Amygdala (tissue), 56 donors: ENCODE data around the gene SLC6A3.

Experiments used
- DNase-seq, 56 donors: peaks; one replicate each; lab custom pipeline; 2025; lab: John Stamatoyannopoulos, UW

SLC6A3 gene

GRCh38 chr5:1410156-1411014, 34.9 kb downstream of the SLC6A3 start:
- no peak for DNase-seq

- no peak for DNase-seq
Observed at GRCh38 chr5:1409381-1410110, 35.7 kb downstream of the SLC6A3 start.

GRCh38 chr5:1406681-1407640, 38.3 kb downstream of the SLC6A3 start:
- no peak for DNase-seq

GRCh38 chr5:1405539-1406530, 39.4 kb downstream of the SLC6A3 start:
- DNase-seq: no peak

- DNase-seq: no peak
Observed at GRCh38 chr5:1405121-1405520, 40.1 kb downstream of the SLC6A3 start.

DNA sequence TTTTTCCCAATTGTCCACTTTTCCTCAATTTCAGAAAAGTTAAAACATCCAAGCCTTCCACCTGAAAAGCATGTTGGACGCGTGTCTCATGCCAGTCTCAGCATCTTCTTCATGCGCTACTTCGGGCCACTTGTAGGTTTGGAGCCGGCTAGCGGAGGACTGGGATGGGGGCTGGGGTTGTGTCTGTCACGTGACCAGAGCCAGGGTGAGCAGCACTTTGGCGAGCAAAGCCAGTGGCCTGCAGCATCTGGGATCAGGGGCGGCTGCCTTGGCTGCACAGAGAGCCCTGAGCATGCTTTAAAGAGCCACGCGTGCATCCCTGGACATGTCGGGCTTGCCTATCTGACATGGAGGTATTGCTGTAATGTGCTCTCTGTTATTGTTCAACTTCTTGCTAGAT, 41.2 kb downstream of the SLC6A3 start:
- DNase-seq: no peak

DNA sequence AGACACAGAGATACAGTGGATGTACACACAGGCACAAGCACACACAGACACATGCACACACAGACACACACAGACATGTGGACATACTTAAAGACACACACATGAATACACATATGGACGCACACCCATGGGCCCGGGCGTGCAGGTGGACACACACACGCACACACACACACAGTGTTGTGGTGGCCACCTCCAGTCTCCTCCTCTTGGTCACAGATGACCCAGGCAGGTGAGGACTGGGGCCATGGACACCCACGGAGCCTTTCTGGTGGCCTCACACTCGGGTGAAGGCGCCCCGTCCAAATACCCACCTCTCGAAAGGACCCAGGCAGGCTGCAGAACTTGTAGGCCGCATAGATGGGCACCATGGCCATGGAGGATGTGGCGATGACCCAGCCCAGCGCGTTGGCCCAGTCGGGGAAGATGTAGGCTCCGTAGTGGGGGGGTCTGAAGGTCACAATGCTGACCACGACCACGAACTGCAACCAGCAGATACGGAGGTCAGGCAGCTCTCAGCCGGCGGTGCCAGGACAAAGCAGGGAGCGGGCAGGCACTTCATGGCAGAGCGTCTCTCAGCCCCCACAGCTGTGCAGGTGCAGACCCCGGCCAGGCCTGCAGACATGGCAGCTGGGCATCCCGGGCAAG, 42.5 kb downstream of the SLC6A3 start:
- DNase-seq: no peak

DNA sequence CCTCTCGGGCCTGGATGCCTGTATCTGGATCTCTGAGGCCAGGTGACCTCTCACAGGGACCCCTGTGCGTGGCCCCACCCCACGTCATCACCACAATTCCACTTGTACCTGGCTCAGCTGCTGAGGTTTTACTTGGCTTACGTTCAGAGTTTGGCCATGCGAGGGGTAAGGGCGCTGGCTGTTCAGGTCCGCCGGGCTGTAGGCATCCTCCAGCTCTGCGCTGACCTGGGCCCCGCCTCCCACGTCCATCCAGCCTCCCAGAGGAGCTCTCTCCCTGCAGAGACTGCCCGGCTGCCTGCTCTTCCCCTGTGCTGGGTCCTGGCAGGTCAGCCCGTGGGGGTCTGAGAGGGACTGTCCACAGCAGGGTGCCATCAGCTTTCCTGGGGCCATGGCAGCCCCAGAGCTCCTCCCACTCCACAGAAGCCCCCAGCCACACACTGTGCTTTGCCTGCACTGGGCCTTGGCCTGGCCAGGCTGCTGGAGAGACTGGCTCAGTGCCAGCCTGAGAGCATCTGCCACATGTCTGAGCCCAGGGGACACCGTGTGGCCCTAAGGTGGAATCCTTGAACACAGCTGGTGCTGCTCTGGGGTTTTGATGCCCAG, 43.6 kb downstream of the SLC6A3 start:
- DNase-seq: no peak

GRCh38 chr5:1400936-1401335, 44.3 kb downstream of the SLC6A3 start:
- DNase-seq: no peak

- no peak for DNase-seq
Observed at GRCh38 chr5:1400211-1400855, 44.9 kb downstream of the SLC6A3 start.

GRCh38 chr5:1399737-1400136, 45.5 kb downstream of the SLC6A3 start:
- DNase-seq: no peak

DNA sequence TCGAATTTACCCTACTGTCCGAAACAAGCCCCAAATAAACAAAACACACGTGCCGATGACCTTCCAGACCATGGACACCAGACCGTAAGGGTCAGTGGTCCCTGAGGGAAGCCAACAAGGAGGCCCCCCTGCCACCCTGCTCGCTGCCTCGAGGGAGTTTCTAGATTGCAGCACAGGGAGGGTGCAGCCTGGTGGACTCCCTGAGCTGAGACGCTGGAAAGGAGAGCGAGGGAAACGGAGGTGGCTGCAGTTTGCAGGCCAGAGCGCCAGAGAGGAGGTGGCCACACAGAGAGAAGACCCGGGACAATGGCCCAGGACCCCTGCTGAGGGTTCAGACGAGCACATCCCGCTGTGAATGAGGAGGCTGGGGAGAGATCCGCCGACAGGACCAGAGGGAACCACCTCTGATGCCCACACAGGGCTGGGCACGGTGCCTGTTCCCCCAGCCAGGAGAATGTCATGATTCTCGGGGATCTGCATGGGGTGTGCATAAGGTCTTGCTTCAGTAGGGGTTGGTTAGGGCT, 48.9 kb downstream of the SLC6A3 start:
- DNase-seq: no peak

DNA sequence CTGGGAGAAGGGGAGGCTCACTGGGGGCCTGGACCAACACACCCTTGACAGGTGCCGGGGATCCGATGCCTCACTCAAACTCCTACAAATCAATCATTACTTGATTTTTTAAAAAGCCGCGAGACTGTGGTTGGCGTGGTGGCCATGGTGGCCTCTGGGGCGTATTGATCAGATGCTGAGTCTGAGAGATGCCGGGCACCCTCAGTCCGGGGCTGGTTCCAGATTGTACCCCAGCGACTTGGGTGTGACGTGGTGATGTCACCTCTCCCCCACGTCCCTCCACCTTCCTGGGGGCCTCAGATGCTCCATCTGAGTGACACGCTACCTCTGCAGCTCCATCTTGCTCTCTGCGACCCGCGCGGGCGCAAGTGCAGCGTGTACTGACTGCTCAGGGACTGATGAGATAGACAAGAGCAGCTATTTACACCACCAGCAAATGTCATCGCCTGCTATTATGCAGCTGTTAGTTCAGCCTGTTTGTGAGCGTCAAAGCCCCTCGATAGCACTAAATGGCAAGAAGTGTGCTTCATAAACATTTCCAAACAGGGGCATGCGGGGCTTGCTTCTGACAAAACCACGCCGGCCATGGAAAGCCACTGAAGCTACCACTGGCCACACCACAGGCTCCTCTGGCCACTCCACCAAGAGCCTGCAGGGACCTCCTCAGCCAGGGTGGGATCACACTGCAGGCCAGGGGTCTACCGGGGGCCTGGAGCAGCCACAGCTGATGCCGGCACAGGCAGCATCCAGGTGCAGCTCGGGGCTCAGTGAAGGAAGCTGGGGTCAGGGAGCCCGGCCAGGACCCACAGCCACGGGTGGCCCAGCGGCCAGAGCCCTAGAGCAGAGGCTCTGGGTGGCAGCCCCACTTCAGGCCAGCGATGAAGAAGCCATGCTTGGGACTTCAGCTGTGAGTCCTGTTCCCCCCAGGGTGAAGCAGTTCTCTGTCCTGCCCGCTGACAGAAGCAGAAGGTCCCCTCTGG, 50.1 kb downstream of the SLC6A3 start:
- DNase-seq: no peak

- no peak for DNase-seq
Observed at GRCh38 chr5:1393571-1394501, 51.4 kb downstream of the SLC6A3 start.

DNA sequence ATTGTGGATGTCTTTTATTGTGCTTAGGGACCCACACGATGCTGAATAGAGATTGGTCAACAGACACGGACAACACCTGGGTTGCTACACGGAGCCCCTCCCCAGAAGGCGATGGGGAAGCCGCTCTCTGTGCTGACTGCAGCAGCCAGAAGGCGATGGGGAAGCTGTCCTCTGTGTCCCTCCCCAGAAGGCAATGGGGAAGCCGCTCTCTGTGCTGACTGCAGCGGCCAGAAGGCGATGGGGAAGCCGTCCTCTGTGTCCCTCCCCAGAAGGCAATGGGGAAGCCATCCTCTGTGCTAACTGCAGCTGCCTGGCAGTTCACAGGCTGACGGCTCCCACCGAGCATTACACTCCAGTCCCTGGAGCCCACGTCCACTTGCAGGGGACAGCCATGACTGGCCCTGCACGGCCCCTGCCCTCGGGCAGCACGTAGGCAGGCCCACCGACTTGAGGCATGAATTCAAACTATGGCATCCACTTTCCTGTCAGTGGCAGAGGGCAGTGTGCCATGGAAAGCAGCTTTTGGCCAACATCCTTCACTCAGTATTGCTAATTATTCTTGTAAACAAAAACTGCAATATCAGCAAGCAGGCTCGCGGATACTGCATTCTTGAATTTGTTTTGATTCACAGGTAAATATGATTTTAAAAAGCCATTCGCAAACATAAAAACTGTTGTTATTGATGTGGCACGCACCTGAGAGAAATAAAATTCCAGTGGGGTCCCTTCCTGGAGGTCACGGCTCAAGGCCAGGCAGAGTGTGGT, 52.3 kb downstream of the SLC6A3 start:
- peak in 1 of 56 donors; percentile 7 for DNase-seq
